HG03095 (cell line): ENCODE data around the gene TNNC2.
A peak's percentile ranks its signal among the peaks of the same experiment; 100 is the strongest.
"Not testable (repeated sequence)": the region's sequence is repeated elsewhere in the genome, so short reads cannot be mapped to it uniquely, and the experiment has no call there.

Experiments used
- ATAC-seq: cut with Tn5 transposase; IDR thresholded peaks from one replicate; pipeline ENCODE4 v1.9.1; 2021; ENCODE audit warnings: moderate library complexity; ENCODE audit not compliant: unreplicated experiment

TNNC2 gene

DNA sequence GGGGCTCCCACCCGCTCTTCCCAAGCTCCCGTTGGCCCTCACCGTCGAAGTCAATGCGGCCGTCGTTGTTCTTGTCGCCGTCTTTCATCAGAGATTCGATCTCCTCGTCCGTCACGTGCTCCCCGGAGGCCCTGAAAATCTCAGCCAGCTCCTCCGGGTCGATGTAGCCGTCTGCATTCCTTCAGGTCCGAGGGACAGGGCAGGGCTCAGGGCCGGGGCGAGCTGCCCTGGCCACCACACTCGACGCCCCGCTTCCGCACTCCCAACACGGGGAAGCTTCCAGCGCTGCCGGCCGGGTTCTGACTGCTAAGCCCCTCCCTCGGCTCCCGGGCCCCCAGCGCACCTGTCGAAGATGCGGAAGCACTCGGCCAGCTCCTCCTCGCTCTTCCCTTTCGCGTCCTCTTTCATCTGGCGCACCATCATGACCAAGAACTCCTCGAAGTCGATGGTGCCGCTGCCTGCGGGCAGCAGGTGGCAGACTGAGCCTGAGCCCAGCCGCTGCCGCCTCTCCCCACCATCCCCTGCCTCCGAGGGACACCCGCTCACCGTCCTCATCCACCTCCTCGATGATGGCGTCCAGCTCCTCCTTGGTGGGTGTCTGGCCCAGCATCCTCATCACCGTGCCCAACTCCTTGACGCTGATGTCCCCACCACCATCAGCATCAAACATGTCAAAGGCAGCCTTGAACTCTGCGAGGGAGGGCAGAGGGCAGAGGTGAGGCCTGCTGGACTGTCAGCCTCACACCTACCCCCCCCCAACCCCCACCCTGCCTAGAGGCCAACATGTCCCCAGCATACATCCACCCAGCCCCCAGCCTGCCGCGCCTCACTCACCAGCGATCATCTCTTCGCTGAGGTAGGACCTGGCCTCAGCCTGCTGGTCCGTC lies 2.9 kb downstream of the TNNC2 start:
- no peak for ATAC-seq

DNA sequence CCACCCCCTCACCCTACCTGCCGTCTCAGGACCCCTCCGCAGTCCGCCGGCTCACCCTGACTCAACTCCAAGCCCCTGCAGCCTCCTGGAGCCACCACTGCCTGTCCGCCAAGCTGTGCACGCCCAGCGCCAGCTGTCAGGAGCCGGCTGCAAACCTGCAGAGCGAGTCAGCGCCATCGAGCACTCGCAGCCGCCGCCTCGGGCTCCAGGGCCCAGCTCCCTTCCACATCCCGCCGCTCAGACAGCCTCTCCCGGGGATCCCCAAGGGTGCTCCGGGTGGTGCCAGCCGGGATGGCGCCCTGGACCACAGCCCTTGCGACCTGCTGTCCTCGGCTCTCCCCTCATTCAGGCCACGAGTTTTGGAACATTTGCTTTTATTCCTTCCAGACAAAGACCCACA lies 4.3 kb downstream of the TNNC2 start:
- no peak for ATAC-seq

DNA sequence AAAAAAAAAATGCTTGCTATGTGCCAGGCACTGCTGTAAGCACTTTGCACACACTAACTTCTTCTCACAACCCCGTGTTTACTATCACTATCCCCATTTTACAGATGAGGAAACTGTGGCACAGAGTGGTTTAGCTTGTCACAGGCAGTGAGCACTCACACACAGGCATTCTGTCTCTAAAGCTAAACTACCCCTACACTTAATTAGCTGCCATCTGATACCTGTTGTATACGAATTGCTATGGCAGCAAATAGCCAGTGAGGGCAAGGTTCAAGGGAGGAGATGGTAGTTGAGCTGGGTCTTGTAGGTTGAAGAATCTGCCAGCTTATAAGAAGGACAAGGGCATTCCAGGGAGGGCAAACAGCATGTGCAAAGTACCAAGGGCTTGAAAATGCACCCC lies 5.2 kb downstream of the TNNC2 start:
- no peak for ATAC-seq

DNA sequence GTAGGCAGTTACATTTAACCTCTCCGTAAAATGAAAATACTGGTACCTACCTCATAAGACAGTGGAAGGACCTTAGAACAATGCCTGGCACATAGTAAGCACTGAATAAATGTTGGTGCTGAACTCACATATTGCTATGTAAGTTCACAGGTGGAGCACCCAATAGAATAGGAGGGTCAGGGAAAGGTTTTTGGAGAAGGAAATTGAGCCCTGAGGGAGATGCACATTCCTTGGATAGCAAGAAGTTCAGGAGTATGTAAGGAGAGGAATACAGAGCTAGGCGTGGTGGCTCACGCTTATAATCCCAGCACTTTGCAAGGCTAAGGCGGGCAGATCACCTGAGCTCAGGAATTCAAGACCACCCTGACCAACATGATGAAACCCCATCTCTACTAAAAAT lies 7.6 kb downstream of the TNNC2 start:
- ATAC-seq = no peak

DNA sequence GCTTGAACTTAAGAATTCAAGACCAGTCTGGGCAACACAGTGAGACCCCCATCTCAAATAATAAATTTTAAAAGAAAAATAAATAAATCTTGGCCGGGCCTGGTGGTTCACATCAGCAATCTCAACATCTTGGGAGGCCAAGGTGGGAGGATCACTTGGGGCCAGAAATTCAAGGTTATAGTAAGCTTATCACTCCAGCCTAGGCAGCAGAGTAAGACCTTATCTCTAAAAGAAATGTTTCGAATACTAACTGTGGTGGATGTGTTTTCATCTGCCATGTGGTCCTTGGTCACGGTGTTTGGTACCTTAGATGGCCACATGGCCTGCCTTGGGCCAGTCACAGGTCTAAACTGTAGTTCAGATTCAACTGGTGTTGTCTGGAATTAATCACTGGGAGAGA lies 8.9 kb downstream of the TNNC2 start:
- no peak for ATAC-seq

DNA sequence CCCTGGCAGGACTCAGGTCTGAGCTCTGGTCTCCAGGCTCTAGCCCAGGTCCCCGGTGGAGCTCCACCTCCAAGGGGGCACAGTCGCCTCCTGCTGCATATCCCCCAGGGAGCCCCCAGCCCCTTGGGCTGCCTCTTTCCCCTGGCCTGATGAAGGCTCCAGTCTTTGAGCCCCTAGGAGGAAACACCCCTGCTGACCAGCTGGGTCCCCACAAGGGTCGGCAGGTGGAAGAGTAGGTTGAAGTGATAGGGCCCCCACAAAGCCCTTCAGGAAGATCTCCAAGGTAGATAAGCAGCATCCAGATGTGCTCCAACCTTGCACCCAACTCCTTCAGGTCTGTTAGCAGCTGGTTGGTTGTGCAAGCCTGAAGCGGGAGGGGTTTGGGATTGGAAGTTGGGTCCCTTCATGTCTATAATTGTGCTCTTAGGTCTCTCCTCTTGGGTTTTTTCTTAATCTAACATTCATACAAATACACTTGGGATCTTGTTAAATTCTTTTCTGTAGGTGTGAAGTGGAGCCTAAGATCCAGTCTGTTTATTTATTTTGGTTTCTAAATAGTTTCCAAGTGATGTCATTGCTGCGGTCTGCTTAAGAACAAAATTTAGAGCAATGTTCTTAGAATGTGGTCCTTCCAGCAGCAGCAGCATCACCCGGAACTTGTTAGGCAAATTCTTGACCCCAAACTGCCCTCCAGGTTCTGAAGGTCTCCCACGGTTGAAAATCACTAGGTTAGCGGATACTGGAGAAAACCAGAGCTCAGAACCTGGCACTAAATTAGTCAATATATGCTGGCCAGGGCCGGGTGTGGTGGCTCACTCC lies 9.5 kb downstream of the TNNC2 start:
- no peak for ATAC-seq

DNA sequence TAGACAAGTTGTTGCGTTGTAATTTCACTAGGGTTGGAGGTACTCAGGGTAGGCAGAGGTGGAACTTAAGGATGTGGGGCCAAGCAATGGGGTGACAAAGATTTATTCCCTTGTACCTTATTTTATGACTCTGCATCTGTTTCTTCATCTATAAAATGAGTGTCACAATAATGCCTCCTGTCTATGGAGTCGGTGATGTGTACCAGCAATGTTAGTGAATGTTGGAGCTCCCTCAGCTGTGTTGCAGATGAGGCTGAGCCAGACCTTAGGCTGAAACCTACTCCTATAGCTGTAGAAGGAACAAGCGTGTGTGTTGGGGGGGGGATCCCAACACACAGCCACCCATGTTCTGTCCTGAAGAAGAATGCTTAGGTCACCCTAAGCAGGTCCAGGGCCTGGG lies 10.2 kb downstream of the TNNC2 start:
- no peak for ATAC-seq

DNA sequence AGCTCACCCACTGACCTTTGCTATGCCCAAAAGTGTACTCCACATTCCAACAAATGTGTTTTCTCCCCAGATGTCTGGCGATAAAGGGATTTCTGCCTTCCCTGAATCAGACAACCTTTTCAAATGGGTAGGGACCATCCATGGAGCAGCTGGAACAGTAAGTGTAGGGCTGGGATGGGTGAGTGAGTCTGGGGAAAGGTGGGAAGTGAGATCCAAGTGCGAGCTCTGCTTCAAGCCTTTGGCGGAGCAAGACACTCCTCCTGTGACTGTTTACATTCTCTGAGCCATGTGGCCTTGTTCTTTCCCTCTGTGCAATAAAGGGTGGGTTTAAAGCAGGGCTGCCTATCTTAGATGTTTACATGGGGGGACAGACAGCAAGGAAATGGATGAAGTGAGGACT lies 12.8 kb downstream of the TNNC2 start:
- no peak for ATAC-seq

DNA sequence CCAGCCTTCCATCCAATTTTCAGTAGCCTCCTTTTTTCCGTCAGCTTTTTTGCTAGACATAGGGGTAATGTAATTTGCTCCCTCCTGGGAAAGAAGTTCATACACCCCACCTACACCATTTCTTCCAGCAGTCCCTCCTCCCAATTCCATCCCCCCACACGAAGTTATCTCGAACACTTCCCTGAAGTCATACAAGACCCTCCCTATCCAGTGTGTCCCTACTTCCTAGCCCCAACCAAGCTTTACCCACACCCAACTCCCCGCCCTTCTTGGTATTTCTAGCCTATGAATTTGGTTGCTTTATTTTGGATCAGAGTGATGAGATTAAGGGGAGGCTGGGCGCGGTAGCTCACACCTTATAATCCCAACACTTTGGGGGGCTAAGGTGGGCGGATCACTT lies 13.6 kb downstream of the TNNC2 start:
- no peak for ATAC-seq

DNA sequence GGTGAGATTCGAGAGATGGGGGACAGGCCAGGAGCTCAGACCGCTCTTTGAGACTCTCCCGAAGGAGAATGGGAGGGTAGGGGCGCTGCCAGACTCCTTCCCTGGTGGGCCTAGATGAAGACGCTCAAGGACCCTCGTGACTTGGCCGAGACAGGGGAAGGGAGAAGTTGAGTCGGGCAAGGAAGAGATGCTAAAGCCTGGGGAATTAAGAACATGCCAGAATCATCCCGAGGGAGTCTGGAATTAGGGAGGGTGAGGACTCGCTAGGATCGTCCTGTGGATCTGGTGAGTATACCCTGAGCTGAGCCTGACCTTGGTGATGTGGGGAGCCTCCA lies 14.1 kb downstream of the TNNC2 start:
- no peak for ATAC-seq

DNA sequence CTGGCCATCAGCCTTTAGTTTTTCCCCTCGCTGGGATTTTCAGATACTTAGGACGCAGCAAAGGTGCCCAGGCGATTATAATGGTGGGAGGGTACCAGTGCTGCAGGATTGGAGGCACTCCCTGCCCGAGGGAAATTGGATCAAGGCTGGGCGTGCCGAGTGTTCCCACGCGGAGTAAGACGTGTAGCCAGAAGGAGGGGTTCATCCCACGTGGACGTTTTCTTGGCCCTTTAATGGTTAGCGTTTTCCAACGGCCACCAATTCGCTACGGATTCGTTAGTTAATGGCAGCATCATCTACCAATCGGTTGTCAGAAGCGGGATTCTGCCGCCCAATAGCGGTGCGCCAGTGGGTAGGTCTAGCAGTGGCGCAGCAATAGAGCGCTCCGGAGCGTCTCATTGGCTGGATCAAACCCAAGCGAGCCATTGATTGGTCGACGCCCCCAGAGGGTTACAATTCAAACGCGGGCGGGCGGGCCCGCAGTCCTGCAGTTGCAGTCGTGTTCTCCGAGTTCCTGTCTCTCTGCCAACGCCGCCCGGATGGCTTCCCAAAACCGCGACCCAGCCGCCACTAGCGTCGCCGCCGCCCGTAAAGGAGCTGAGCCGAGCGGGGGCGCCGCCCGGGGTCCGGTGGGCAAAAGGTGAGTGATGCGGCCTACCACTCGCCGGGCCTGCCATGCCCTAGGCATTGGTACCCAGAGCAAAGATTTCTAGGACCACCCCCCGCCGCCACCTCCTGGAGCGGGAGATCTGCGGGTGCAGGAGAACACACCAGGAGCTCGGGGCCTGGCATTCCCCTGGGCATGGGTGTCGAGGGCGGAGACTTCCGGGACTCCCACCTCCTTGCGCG lies 14.7 kb downstream of the TNNC2 start, which contains the start of gene UBE2C:
Gene UBE2C (plus strand): TSS at position 488 of the 849 bp plus-strand sequence. CDS start 52 bp downstream, at position 540.
- peak; percentile 98 for ATAC-seq

DNA sequence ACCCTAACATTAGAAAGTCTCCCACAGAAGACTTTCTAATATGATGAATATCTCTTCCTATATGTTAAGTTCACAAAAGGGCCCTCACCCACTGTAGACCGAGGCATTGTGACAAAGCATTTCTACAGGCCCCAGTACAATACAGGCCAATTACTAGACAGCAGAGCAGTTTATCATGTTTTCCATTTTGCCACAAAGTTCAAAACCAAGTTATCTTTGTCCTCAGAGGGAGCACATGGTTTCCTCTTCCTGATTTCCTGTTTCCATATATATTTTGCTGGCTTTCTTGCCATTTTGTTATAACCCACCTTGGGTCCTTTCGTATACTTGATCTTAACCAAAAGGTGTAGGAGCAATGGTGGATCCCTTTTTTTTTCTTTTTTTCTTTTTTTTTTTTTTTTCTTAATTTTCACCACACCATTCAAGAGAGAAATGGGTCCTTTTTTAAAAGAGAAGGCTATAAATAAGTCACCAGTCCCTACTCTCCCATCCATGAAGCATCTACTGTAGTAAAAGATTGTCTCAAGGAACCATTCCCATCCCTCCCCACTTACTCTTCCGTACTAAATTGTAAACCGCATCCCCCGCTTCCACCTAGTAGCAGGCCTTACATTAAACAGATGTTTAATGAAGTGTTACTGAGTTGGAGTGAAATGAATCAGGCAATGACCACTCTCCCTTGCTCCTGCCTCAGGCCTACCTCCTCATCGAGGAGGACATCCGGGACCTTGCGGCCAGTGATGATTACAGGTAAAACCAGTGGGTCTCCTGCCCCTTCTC lies 16.7 kb downstream of the TNNC2 start:
- no peak for ATAC-seq

DNA sequence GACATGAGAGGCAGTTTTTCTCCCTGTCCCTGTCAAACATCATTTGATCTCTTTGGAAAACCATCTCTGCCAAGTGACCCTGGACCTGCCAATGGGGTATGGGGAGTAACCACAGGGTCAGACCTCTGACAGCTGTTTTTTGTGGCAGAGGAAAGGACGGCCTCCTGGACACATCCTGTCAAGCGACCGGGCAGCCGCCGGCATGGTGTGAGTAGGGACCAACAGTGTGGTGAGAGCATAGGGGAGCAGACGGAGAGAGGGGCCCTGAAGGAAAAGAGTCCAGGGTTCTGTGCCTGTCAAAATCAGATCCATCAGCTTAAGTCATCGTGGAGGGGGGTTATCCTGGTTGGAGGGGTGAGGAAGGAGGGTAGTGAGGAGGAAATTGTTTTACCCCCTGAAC lies 25.3 kb downstream of the TNNC2 start:
- ATAC-seq = no peak

DNA sequence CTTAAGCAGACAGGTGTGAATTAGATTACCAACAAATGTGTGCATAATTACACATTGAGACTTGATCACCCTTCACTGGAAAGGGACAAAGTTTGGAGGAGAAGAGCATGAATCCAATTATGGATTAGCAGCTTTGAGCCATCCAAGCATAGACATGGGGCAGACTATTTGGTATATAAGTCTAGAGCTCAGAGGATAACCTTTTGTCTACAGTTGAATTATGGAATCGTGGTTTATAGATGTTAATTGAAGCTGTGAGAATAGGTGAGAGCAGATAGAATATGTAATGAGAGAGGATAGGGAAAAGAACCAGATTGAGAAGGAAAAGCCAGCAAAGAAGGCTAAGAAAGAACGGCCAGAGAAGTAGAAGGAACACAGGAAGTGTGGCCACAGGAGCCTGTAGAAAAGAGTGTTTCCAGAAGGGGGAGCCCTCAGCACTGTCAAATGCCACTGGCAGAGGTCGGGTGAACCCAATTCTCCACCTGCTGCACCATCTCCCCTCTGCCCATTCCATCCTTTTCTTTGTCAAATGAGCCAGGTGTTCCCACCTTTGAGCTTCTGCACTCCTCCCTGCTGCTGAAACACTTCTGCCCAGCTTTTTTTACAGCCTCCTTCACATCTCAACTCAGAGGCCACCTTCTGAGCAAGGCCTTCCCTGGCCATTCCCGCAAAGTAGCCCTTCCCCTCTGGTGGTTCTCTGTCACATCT lies 28.0 kb downstream of the TNNC2 start:
- ATAC-seq = no peak

DNA sequence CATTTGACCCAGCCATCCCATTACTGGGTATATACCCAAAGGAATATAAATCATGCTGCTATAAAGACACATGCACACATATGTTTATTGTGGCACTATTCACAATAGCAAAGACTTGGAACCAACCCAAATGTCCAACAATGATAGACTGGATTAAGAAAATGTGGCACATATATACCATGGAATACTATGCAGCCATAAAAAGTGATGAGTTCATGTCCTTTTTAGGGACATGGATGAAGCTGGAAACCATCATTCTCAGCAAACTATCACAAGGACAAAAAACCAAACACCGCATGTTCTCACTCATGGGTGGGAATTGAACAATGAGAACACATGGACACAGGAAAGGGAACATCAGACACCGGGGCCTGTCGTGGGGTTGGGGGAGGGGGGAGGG lies 29.2 kb downstream of the TNNC2 start:
- ATAC-seq = not testable (repeated sequence)

DNA sequence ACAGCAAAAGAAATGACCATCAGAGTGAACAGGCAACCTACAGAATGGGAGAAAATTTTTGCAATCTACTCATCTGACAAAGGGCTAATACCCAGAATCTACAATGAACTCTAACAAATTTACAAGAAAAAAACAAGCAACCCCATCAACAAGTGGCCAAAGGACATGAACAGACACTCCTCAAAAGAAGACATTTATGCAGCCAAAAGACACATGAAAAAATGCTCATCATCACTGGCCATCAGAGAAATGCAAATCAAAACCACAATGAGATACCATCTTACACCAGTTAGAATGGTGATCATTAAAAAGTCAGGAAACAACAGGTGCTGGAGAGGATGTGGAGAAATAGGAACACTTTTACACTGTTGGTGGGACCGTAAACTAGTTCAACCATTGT lies 29.6 kb downstream of the TNNC2 start:
- ATAC-seq = not testable (repeated sequence)

DNA sequence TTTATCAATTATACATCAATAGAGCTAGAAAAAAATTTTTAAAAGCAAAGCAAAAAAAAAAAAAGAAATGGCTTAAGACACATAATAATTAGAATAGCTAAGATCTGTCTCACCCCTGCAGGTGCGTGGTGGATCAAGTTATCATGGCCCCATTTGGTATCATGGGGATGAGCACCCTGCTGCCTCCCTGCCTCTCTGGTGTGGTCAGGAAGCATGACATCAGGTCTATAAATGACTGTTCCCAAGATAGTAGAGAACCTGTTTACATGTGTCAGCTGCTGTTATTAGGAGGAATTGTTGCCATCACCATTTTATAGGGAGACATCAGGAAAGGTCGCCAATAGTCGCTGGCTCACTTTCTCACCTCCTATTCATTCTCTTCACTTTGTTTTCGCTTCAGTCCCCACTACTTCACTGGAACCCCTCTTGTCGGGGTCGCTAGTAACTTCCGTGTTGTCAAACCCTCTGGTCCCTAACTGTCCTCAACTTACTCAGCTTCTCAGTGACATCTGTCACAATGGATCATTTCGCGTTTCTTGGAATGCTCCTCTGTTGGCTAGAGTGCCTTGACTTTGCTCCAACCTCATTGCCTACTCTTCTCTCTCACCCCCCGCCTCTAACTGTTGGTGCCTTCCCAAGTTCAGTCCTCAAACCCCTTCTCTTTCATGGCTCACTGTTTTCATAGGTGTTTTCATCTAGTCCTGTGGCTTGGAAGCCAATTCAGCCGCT lies 30.6 kb downstream of the TNNC2 start:
- ATAC-seq = no peak

DNA sequence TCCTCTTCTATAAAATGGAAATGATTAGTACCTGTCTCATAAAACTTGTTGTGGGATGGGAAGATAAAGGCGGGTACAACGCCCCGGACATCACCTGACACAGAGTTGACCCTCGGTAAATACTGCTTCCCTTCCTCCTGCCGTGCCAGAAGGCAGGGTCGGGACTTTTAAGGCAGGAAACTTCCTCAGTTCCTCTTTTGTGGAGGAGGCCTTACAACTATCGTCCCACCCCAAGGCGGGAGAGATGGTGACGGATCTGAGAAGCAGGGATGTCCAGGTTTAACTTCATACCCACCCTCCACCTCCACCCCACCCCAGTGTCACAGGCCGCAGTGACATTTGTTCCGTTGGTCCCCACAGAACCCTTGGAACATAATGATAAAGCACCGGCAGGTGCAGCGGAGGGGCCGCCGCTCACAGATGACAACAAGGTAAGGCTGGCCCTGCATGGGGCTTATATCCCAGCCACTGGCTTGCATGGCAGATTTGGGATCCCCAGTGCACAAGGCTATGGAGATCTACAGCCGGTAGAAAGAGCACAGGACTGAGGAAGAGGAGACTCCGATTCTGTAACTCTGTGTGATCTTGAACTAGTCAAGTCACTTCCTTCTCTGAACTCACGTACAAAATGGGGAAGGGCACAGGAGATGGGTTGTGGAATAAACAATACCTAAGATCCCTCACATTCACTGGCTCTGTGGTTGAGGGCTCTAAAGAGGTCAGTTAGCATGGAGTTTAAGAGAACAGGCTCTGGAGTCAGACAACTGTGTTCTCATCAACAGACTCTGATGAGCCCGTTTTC lies 34.6 kb downstream of the TNNC2 start:
- ATAC-seq = peak; percentile 11
